ENCODE data around the gene CYP39A1. TPM values are rescaled to one million over a fixed set of nuclear protein-coding genes. Genes with fewer than 3 reads are reported as not detected.

The CYP39A1 gene
- total and polyA plus RNA-seq, 2 experiments from 2014 or later = 1.5 to 3.5 TPM

- TF ChIP-seq NANOG (IDR thresholded peaks at IDR 0.05; ENCODE audit: borderline replicate concordance) (no peak), REST (IDR thresholded peaks at IDR 0.05; ENCODE audit: unreplicated experiment) (no peak), STAT1 (IDR thresholded peaks at IDR 0.05; ENCODE audit: unreplicated experiment) (no peak), JUNB (IDR thresholded peaks at IDR 0.05; ENCODE audit: unreplicated experiment) (no peak), POLR2AphosphoS5 (IDR thresholded peaks at IDR 0.05; ENCODE audit: low read depth) (no peak), CREB1 (CRISPR knock-in tag; IDR thresholded peaks at IDR 0.05; ENCODE audit: low read depth) (no peak), ZNF114 (CRISPR knock-in tag; IDR thresholded peaks at IDR 0.05) (no peak), EZH2phosphoT487 (IDR thresholded peaks at IDR 0.05; ENCODE audit: unreplicated experiment) (no peak)
These were observed 33.9 kb downstream of the CYP39A1 start (continued) for GRCh38 chr6:46618726-46619125.

GRCh38 chr6:46612645-46613044 lies 40.0 kb downstream of the CYP39A1 start:
- Mint-ChIP-seq H3K4me3 (no peak overlapping the region), H3K27ac (no peak overlapping the region), H3K36me3 (ENCODE audit: low read depth) (no peaks in the 10 kb centered on the region), H3K27me3 (ENCODE audit: insufficient read depth, low read depth, poor library complexity) (peaks cover 3% of the 10 kb centered on the region), H3K4me1 (no peaks in the 10 kb centered on the region), H3K9me3 (no peaks in the 10 kb centered on the region)
- H3K27me3 ChIP-seq (ENCODE audit: insufficient read depth) = no peaks in the 10 kb centered on the region
- H3K4me3 ChIP-seq = no peak overlapping the region
- H3K9me2 ChIP-seq (ENCODE audit: insufficient read depth) = no peaks in the 10 kb centered on the region
- H3K36me3 ChIP-seq (ENCODE audit: insufficient read depth) = no peaks in the 10 kb centered on the region
- H3K79me2 ChIP-seq (replicated peaks; ENCODE audit: insufficient read depth) = no peaks in the 10 kb centered on the region
- H3K4me2 ChIP-seq = no peak overlapping the region
- no peaks in the 10 kb centered on the region for H3K4me1 ChIP-seq (ENCODE audit: insufficient read depth)
- no peaks in the 10 kb centered on the region for H4K20me1 ChIP-seq (replicated peaks; ENCODE audit: insufficient read depth)
- ATAC-seq = no peak
- H3K27ac ChIP-seq (ENCODE audit: low read depth) = no peak overlapping the region
- no peak for DNase-seq (ENCODE audit: low spot score)
- H2AFZ ChIP-seq = no peak overlapping the region
- no peaks in the 10 kb centered on the region for H3F3A ChIP-seq (replicated peaks; ENCODE audit: low read depth)
- no peak for TF ChIP-seq EZH2 (IDR thresholded peaks at IDR 0.05; ENCODE audit: low read depth, unreplicated experiment)
- no peak for TF ChIP-seq NANOG (IDR thresholded peaks at IDR 0.05; ENCODE audit: borderline replicate concordance)
- TF ChIP-seq EZH2phosphoT487 (IDR thresholded peaks at IDR 0.05; ENCODE audit: unreplicated experiment) = no peak
- no peak for TF ChIP-seq ETS1 (IDR thresholded peaks at IDR 0.05)
- no peak for TF ChIP-seq REST (IDR thresholded peaks at IDR 0.05; ENCODE audit: unreplicated experiment)
- TF ChIP-seq ZNF462 (CRISPR knock-in tag; IDR thresholded peaks at IDR 0.05) = no peak
